CD1c-positive myeloid dendritic cell (primary cell): ENCODE data around the gene TSC2.

Experiments used
- DNase-seq: peaks from one replicate; pipeline ENCODE4 v3.0.0-alpha.2; 2016; ENCODE audit errors: extremely low spot score

The TSC2 gene

GRCh38 chr16:2070576-2071453 lies 23.0 kb downstream of the TSC2 start:
- no peak for DNase-seq

GRCh38 chr16:2071454-2072202 lies 23.8 kb downstream of the TSC2 start:
- no peak for DNase-seq

GRCh38 chr16:2072926-2073325 lies 25.1 kb downstream of the TSC2 start:
- DNase-seq = no peak

GRCh38 chr16:2074071-2074470 lies 26.3 kb downstream of the TSC2 start:
- no peak for DNase-seq

- no peak for DNase-seq
These were observed 27.8 kb downstream of the TSC2 start for GRCh38 chr16:2075631-2076030.

- no peak for DNase-seq
These were observed 28.5 kb downstream of the TSC2 start for GRCh38 chr16:2076072-2076865.

GRCh38 chr16:2077016-2077415 lies 29.2 kb downstream of the TSC2 start:
- DNase-seq = no peak

- no peak for DNase-seq
These were observed 29.9 kb downstream of the TSC2 start for GRCh38 chr16:2077696-2078095.

GRCh38 chr16:2078096-2078495 lies 30.3 kb downstream of the TSC2 start:
- DNase-seq = no peak

- DNase-seq = no peak
These were observed 30.9 kb downstream of the TSC2 start for GRCh38 chr16:2078691-2079090.

- no peak for DNase-seq
These were observed 31.6 kb downstream of the TSC2 start for GRCh38 chr16:2079311-2079800.

- no peak for DNase-seq
These were observed 32.2 kb downstream of the TSC2 start for GRCh38 chr16:2079991-2080390.

GRCh38 chr16:2081201-2082084 lies 33.7 kb downstream of the TSC2 start:
- no peak for DNase-seq

GRCh38 chr16:2082171-2082982 lies 34.6 kb downstream of the TSC2 start:
- no peak for DNase-seq

- no peak for DNase-seq
These were observed 35.2 kb downstream of the TSC2 start for GRCh38 chr16:2082983-2083364.

- no peak for DNase-seq
These were observed 35.6 kb downstream of the TSC2 start for GRCh38 chr16:2083409-2083808.

- DNase-seq = no peak
These were observed 36.3 kb downstream of the TSC2 start for GRCh38 chr16:2083876-2084780.

GRCh38 chr16:2084895-2085625 lies 37.3 kb downstream of the TSC2 start:
- DNase-seq = no peak
